HepG2 (cell line): Measurements from ENCODE around the gene HOXC10. TPM values are rescaled to one million over a fixed set of nuclear protein-coding genes. Genes with fewer than 3 reads are reported as not detected.

Experiments used
- ATF7 ChIP-seq, 2 experiments: fragments of 450-650 bp in 1 of 2; sonication (generic) in 1 of 2; formaldehyde crosslinking in 1 of 2; IDR thresholded peaks; 2 replicates each; pipeline versions ENCODE4 v1.4.0 to v1.6.1; 2016 to 2020; ENCODE audit warnings: antibody characterized with exemption in 1 of 2, mild to moderate bottlenecking in 1 of 2, missing genetic modification reagents in 1 of 2
- ATRX ChIP-seq: sonication (generic); formaldehyde crosslinking; IDR thresholded peaks from 2 replicates; pipeline ENCODE4 v1.4.0; 2020; ENCODE audit warnings: missing genetic modification reagents, borderline replicate concordance
- FOXK2 ChIP-seq: fragments of 450-650 bp; IDR thresholded peaks from 2 replicates; pipeline ENCODE4 v1.6.1; 2016
- HNRNPH1 ChIP-seq: fragments of 200-400 bp; formaldehyde crosslinking; optimal IDR thresholded peaks from 2 replicates; pipeline ENCODE3; 2017; ENCODE audit warnings: mild to moderate bottlenecking, low read depth, low read length
- HNRNPLL ChIP-seq: fragments of 200-400 bp; formaldehyde crosslinking; IDR thresholded peaks from 2 replicates; pipeline ENCODE4 v1.6.1; 2017; ENCODE audit warnings: mild to moderate bottlenecking, low read depth, low read length; ENCODE audit not compliant: poor library complexity, severe bottlenecking
- HNRNPUL1 ChIP-seq: fragments of 200-400 bp; formaldehyde crosslinking; IDR thresholded peaks from 2 replicates; pipeline ENCODE4 v1.6.1; 2017; ENCODE audit warnings: low read depth, mild to moderate bottlenecking, low read length, moderate library complexity
- KDM2A ChIP-seq: sonication (generic); formaldehyde crosslinking; IDR thresholded peaks from 2 replicates; pipeline ENCODE4 v1.4.0; 2020; ENCODE audit warnings: low read depth, missing genetic modification reagents, borderline replicate concordance
- NPAS2 ChIP-seq: sonication (generic); formaldehyde crosslinking; IDR thresholded peaks from 2 replicates; pipeline ENCODE4 v1.8.0; 2022; ENCODE audit warnings: mild to moderate bottlenecking, missing genetic modification reagents, borderline replicate concordance
- PCBP1 ChIP-seq: fragments of 200-400 bp; formaldehyde crosslinking; IDR thresholded peaks from 2 replicates; pipeline ENCODE4 v1.6.1; 2017; ENCODE audit warnings: mild to moderate bottlenecking, low read depth, low read length, borderline replicate concordance
- RAD21 ChIP-seq: fragments of 450-650 bp; formaldehyde crosslinking; IDR thresholded peaks from 2 replicates; pipeline ENCODE4 v1.5.0; 2020; ENCODE audit warnings: mild to moderate bottlenecking
- YEATS2 ChIP-seq: sonication (generic); formaldehyde crosslinking; IDR thresholded peaks from 2 replicates; pipeline ENCODE4 v1.4.0; 2020; ENCODE audit warnings: missing genetic modification reagents, borderline replicate concordance
- ZBTB21 ChIP-seq: sonication (generic); formaldehyde crosslinking; IDR thresholded peaks from 2 replicates; pipeline ENCODE4 v1.4.0; 2020; ENCODE audit warnings: missing genetic modification reagents
- ZFYVE20 ChIP-seq: sonication (generic); formaldehyde crosslinking; IDR thresholded peaks from 2 replicates; pipeline ENCODE4 v1.8.0; 2023; ENCODE audit warnings: low read depth, mild to moderate bottlenecking, moderate library complexity, missing genetic modification reagents, borderline replicate concordance
- ZNF274 ChIP-seq: sonication (generic); formaldehyde crosslinking; IDR thresholded peaks from 2 replicates; pipeline ENCODE4 v1.5.1; 2020; ENCODE audit warnings: mild to moderate bottlenecking, missing genetic modification reagents
- polyA plus RNA-seq, 8 experiments: library from polyadenylated mRNA; depleted of rRNA in 3 of 8; stranded (reverse) in 7 of 8; unstranded in 1 of 8; fragments of >200 nt; fragmentation: Illumina TruSeq in 4 of 8; extraction: Trizol in 4 of 8; gene quantifications; 2 replicates each; pipeline versions ENCODE4 v1.2.1 to v1.2.3, GENCODE V29; 2011 to 2016; ENCODE audit warnings: low read depth in 4 of 8, missing spikeins in 1 of 8, mixed read lengths in 1 of 8; ENCODE audit not compliant: insufficient read depth in 1 of 8
- total RNA-seq, 5 experiments: library from RNA; depleted of rRNA; stranded (reverse); fragments of >200 nt; fragmentation: Illumina TruSeq; extraction: Trizol; gene quantifications; 2 replicates each; pipeline ENCODE4 v1.2.3, GENCODE V29; 2016; ENCODE audit warnings: low read depth in 1 of 5
- TF ChIP-seq, protein P1 (sequence below): sonication (generic); formaldehyde crosslinking; conservative IDR thresholded peaks from 2 replicates; pipeline ENCODE4 v1.4.0; 2020; ENCODE audit warnings: missing genetic modification reagents
- TF ChIP-seq, protein P2 (sequence below): sonication (generic); formaldehyde crosslinking; IDR thresholded peaks from 2 replicates; pipeline ENCODE4 v1.4.0; 2020; ENCODE audit warnings: missing genetic modification reagents
- TF ChIP-seq, protein P3 (sequence below): sonication (generic); formaldehyde crosslinking; IDR thresholded peaks from 2 replicates; pipeline ENCODE4 v1.5.0; 2020; ENCODE audit warnings: mild to moderate bottlenecking, missing genetic modification reagents, moderate library complexity
- TF ChIP-seq, protein P4 (sequence below): sonication (generic); formaldehyde crosslinking; IDR thresholded peaks from 2 replicates; pipeline ENCODE4 v1.5.1; 2020; ENCODE audit warnings: mild to moderate bottlenecking, missing genetic modification reagents, moderate library complexity
- TF ChIP-seq, protein P5 (sequence below): sonication (generic); formaldehyde crosslinking; IDR thresholded peaks from 2 replicates; pipeline ENCODE4 v1.4.0; 2020; ENCODE audit warnings: missing genetic modification reagents

HOXC10 gene
- total and polyA plus RNA-seq, 2 of the 13 experiments (the other 11 are each of a cell fraction or from before 2014, with no cell fraction given): not detected

DNA sequence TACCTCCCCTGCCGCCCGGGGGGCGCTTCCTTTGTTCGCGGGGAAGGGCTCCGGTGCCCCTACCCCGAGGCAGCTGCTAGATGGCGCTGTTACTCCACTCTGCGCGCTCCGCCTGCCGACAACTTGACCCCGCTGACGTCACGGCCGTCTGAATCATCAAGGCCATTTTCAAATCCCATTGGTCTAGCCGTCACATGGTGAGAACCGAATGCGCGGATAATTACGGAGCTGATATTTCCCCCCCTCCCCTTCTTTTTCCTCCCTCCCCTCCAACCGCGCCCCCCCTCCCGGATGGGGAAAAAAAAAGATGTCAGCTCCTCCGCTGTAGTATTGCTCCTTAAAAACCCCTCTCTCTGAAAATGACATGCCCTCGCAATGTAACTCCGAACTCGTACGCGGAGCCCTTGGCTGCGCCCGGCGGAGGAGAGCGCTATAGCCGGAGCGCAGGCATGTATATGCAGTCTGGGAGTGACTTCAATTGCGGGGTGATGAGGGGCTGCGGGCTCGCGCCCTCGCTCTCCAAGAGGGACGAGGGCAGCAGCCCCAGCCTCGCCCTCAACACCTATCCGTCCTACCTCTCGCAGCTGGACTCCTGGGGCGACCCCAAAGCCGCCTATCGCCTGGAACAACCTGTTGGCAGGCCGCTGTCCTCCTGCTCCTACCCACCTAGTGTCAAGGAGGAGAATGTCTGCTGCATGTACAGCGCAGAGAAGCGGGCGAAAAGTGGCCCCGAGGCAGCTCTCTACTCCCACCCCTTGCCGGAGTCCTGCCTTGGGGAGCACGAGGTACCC is at the start of gene HOXC10 (continued):
- TF ChIP-seq PCBP1 (0 out of 2 replicates have a peak, but pooled peaks have one; percentile 39), NPAS2 (CRISPR knock-in tag) (no peak), KDM2A (CRISPR knock-in tag) (peak; percentile 40; the same call in 1 of the 2 replicates), FOXK2 (no peak), HNRNPLL (peak; percentile 2), YEATS2 (CRISPR knock-in tag) (no peak), RAD21 (CRISPR knock-in tag) (peak; percentile 76), ZBTB21 (peak; percentile 66; the same call in 1 of the 2 replicates), ZFYVE20 (CRISPR knock-in tag) (no peak), HNRNPUL1 (no peak), ATRX (CRISPR knock-in tag) (no peak), HNRNPH1 (no peak), ATF7 (IDR thresholded peaks at IDR 0.05) (peak; percentile 14; the same call in 1 of the 2 replicates), ATF7 (CRISPR knock-in tag; IDR thresholded peaks at IDR 0.05) (no peak), ZNF274 (CRISPR knock-in tag) (no peak)
- TF ChIP-seq, protein P1, sequence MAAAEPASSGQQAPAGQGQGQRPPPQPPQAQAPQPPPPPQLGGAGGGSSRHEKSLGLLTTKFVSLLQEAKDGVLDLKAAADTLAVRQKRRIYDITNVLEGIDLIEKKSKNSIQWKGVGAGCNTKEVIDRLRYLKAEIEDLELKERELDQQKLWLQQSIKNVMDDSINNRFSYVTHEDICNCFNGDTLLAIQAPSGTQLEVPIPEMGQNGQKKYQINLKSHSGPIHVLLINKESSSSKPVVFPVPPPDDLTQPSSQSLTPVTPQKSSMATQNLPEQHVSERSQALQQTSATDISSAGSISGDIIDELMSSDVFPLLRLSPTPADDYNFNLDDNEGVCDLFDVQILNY (CRISPR knock-in tag): no peak
- TF ChIP-seq, protein P2, sequence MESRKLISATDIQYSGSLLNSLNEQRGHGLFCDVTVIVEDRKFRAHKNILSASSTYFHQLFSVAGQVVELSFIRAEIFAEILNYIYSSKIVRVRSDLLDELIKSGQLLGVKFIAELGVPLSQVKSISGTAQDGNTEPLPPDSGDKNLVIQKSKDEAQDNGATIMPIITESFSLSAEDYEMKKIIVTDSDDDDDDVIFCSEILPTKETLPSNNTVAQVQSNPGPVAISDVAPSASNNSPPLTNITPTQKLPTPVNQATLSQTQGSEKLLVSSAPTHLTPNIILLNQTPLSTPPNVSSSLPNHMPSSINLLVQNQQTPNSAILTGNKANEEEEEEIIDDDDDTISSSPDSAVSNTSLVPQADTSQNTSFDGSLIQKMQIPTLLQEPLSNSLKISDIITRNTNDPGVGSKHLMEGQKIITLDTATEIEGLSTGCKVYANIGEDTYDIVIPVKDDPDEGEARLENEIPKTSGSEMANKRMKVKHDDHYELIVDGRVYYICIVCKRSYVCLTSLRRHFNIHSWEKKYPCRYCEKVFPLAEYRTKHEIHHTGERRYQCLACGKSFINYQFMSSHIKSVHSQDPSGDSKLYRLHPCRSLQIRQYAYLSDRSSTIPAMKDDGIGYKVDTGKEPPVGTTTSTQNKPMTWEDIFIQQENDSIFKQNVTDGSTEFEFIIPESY (CRISPR knock-in tag): peak; percentile 86; the same call in 1 of the 2 replicates
- TF ChIP-seq, protein P3, sequence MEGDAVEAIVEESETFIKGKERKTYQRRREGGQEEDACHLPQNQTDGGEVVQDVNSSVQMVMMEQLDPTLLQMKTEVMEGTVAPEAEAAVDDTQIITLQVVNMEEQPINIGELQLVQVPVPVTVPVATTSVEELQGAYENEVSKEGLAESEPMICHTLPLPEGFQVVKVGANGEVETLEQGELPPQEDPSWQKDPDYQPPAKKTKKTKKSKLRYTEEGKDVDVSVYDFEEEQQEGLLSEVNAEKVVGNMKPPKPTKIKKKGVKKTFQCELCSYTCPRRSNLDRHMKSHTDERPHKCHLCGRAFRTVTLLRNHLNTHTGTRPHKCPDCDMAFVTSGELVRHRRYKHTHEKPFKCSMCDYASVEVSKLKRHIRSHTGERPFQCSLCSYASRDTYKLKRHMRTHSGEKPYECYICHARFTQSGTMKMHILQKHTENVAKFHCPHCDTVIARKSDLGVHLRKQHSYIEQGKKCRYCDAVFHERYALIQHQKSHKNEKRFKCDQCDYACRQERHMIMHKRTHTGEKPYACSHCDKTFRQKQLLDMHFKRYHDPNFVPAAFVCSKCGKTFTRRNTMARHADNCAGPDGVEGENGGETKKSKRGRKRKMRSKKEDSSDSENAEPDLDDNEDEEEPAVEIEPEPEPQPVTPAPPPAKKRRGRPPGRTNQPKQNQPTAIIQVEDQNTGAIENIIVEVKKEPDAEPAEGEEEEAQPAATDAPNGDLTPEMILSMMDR (CRISPR knock-in tag): peak; percentile 80
- TF ChIP-seq, protein P4, sequence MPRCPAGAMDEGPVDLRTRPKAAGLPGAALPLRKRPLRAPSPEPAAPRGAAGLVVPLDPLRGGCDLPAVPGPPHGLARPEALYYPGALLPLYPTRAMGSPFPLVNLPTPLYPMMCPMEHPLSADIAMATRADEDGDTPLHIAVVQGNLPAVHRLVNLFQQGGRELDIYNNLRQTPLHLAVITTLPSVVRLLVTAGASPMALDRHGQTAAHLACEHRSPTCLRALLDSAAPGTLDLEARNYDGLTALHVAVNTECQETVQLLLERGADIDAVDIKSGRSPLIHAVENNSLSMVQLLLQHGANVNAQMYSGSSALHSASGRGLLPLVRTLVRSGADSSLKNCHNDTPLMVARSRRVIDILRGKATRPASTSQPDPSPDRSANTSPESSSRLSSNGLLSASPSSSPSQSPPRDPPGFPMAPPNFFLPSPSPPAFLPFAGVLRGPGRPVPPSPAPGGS: no peak
- TF ChIP-seq, protein P5, sequence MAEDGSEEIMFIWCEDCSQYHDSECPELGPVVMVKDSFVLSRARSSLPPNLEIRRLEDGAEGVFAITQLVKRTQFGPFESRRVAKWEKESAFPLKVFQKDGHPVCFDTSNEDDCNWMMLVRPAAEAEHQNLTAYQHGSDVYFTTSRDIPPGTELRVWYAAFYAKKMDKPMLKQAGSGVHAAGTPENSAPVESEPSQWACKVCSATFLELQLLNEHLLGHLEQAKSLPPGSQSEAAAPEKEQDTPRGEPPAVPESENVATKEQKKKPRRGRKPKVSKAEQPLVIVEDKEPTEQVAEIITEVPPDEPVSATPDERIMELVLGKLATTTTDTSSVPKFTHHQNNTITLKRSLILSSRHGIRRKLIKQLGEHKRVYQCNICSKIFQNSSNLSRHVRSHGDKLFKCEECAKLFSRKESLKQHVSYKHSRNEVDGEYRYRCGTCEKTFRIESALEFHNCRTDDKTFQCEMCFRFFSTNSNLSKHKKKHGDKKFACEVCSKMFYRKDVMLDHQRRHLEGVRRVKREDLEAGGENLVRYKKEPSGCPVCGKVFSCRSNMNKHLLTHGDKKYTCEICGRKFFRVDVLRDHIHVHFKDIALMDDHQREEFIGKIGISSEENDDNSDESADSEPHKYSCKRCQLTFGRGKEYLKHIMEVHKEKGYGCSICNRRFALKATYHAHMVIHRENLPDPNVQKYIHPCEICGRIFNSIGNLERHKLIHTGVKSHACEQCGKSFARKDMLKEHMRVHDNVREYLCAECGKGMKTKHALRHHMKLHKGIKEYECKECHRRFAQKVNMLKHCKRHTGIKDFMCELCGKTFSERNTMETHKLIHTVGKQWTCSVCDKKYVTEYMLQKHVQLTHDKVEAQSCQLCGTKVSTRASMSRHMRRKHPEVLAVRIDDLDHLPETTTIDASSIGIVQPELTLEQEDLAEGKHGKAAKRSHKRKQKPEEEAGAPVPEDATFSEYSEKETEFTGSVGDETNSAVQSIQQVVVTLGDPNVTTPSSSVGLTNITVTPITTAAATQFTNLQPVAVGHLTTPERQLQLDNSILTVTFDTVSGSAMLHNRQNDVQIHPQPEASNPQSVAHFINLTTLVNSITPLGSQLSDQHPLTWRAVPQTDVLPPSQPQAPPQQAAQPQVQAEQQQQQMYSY (CRISPR knock-in tag): no peak
